WTC11 (cell line): ENCODE data around the gene ARHGAP30. TPM values are rescaled to one million over a fixed set of nuclear protein-coding genes. Genes with fewer than 3 reads are reported as not detected.

Experiments
- ATAC-seq: fragments of 200-7000 bp; cut with Tn5 transposase; 2 replicates; pipeline ENCODE4 v1.10.0; 2021; ENCODE audit warnings: mild to moderate bottlenecking, moderate library complexity
- CTCF ChIA-PET: fragments of 300-600 bp; sonication (Branson Sonifier 250); formaldehyde crosslinking; loops from one replicate; lab custom pipeline; 2021; ENCODE audit warnings: antibody characterized with exemption; lab: Charles Lee
- POLR2A ChIA-PET: fragments of 350-600 bp; sonication (Branson Sonifier 250); formaldehyde crosslinking; loops from one replicate; lab custom pipeline; 2021; ENCODE audit warnings: antibody characterized with exemption; lab: Charles Lee
- DNase-seq: peaks from one replicate; pipeline ENCODE4 v3.0.0; 2021; ENCODE audit warnings: low spot score
- H3K27ac Mint-ChIP-seq: 2 replicates; pipeline ENCODE4 v1.8.0; 2021; ENCODE audit warnings: mixed read lengths
- H3K27me3 Mint-ChIP-seq: 2 replicates; pipeline ENCODE4 v1.8.0; 2021; ENCODE audit warnings: low read depth, mild to moderate bottlenecking, moderate library complexity, mixed read lengths
- H3K36me3 Mint-ChIP-seq: 2 replicates; pipeline ENCODE4 v1.8.0; 2021; ENCODE audit warnings: mixed read lengths
- H3K4me1 Mint-ChIP-seq: 2 replicates; pipeline ENCODE4 v1.8.0; 2022; ENCODE audit warnings: mixed read lengths
- H3K4me3 Mint-ChIP-seq: 2 replicates; pipeline ENCODE4 v1.8.0; 2021; ENCODE audit warnings: mild to moderate bottlenecking, moderate library complexity, mixed read lengths
- H3K9me3 Mint-ChIP-seq: 2 replicates; pipeline ENCODE4 v1.8.0; 2021; ENCODE audit warnings: mixed read lengths
- ARID4B ChIP-seq: sonication (generic); formaldehyde crosslinking; IDR thresholded peaks from 2 replicates; pipeline ENCODE4 v1.8.0; 2023; ENCODE audit warnings: missing genetic modification reagents, mild to moderate bottlenecking, borderline replicate concordance
- ATF1 ChIP-seq: sonication (generic); formaldehyde crosslinking; IDR thresholded peaks from 2 replicates; pipeline ENCODE4 v1.8.1; 2023; ENCODE audit warnings: mild to moderate bottlenecking, moderate library complexity, missing genetic modification reagents
- CBFB ChIP-seq: sonication (generic); formaldehyde crosslinking; IDR thresholded peaks from 2 replicates; pipeline ENCODE4 v1.8.1; 2022; ENCODE audit warnings: mild to moderate bottlenecking, low read depth, missing genetic modification reagents
- CREB1 ChIP-seq: sonication (generic); formaldehyde crosslinking; IDR thresholded peaks from 2 replicates; pipeline ENCODE4 v1.8.0; 2023; ENCODE audit warnings: mild to moderate bottlenecking, missing genetic modification reagents
- CTCF ChIP-seq: fragments of 200-600 bp; IDR thresholded peaks from 2 replicates; pipeline ENCODE4 v1.8.0; 2022; ENCODE audit warnings: antibody characterized with exemption
- ELF4 ChIP-seq: sonication (generic); formaldehyde crosslinking; IDR thresholded peaks from 2 replicates; pipeline ENCODE4 v1.8.1; 2022; ENCODE audit warnings: low read depth, mild to moderate bottlenecking, moderate library complexity, missing genetic modification reagents
- EMX1 ChIP-seq: fragments of 250-450 bp; sonication (Bioruptor Pico); IDR thresholded peaks from 2 replicates; pipeline ENCODE4 v1.8.0; 2021; ENCODE audit warnings: mild to moderate bottlenecking
- FOXJ3 ChIP-seq: sonication (generic); formaldehyde crosslinking; IDR thresholded peaks from 2 replicates; pipeline ENCODE4 v1.9.0; 2021; ENCODE audit warnings: missing genetic modification reagents, mild to moderate bottlenecking, borderline replicate concordance
- FOXK1 ChIP-seq: sonication (generic); formaldehyde crosslinking; IDR thresholded peaks from 2 replicates; pipeline ENCODE4 v1.8.0; 2022; ENCODE audit warnings: mild to moderate bottlenecking, moderate library complexity, missing genetic modification reagents
- IRF1 ChIP-seq: sonication (generic); formaldehyde crosslinking; IDR thresholded peaks from 2 replicates; pipeline ENCODE4 v1.8.0; 2023; ENCODE audit warnings: missing genetic modification reagents
- KAT7 ChIP-seq: sonication (generic); formaldehyde crosslinking; IDR thresholded peaks from 2 replicates; pipeline ENCODE4 v1.8.1; 2023; ENCODE audit warnings: missing genetic modification reagents, mild to moderate bottlenecking, borderline replicate concordance
- MLX ChIP-seq: sonication (generic); formaldehyde crosslinking; IDR thresholded peaks from 2 replicates; pipeline ENCODE4 v1.8.1; 2023; ENCODE audit warnings: mild to moderate bottlenecking, missing genetic modification reagents, moderate library complexity
- MXD4 ChIP-seq: fragments of 250-450 bp; sonication (Bioruptor Pico); IDR thresholded peaks from 2 replicates; pipeline ENCODE4 v1.8.0; 2021; ENCODE audit warnings: mild to moderate bottlenecking, moderate library complexity, borderline replicate concordance
- PREB ChIP-seq: sonication (generic); formaldehyde crosslinking; IDR thresholded peaks from 2 replicates; pipeline ENCODE4 v1.8.1; 2022; ENCODE audit warnings: mild to moderate bottlenecking, missing genetic modification reagents, moderate library complexity, borderline replicate concordance
- PRRX2 ChIP-seq: fragments of 250-450 bp; sonication (Bioruptor Pico); IDR thresholded peaks from 2 replicates; pipeline ENCODE4 v1.8.0; 2021; ENCODE audit warnings: mild to moderate bottlenecking
- SMAD3 ChIP-seq: sonication (generic); formaldehyde crosslinking; IDR thresholded peaks from 2 replicates; pipeline ENCODE4 v1.8.0; 2022; ENCODE audit warnings: missing genetic modification reagents, mild to moderate bottlenecking, borderline replicate concordance
- TEAD1 ChIP-seq: sonication (generic); formaldehyde crosslinking; IDR thresholded peaks from 2 replicates; pipeline ENCODE4 v1.8.0; 2022; ENCODE audit warnings: mild to moderate bottlenecking, missing genetic modification reagents
- ZNF281 ChIP-seq: sonication (generic); formaldehyde crosslinking; IDR thresholded peaks from 2 replicates; pipeline ENCODE4 v1.8.0; 2023; ENCODE audit warnings: mild to moderate bottlenecking, missing genetic modification reagents
- ZNF317 ChIP-seq: sonication (generic); formaldehyde crosslinking; IDR thresholded peaks from 2 replicates; pipeline ENCODE4 v1.8.1; 2023; ENCODE audit warnings: low read depth, mild to moderate bottlenecking, moderate library complexity, missing genetic modification reagents, borderline replicate concordance
- total RNA-seq: library from RNA; stranded (reverse); gene quantifications from 3 replicates; pipeline ENCODE4 v1.2.3, GENCODE V29; 2021

The ARHGAP30 gene
- total RNA-seq, 1 experiment from 2014 or later, result 0.52 TPM

GRCh38 chr1:161098210-161099068, 28.7 kb upstream of the ARHGAP30 start, which contains the start of gene KLHDC9 (continued):
- TF ChIP-seq ELF4 (CRISPR knock-in tag), result no peak; the same call in 1 of the 2 replicates
- TF ChIP-seq ATF1 (CRISPR knock-in tag), result 0 out of 2 replicates have a peak, but pooled peaks have one; percentile 53
- TF ChIP-seq TEAD1 (CRISPR knock-in tag), result no peak
- no peak for TF ChIP-seq CREB1 (CRISPR knock-in tag)
- no peak for TF ChIP-seq CTCF
- no peak for TF ChIP-seq IRF1 (CRISPR knock-in tag)

- H3K4me3 Mint-ChIP-seq, result no peak overlapping the region
- DNase-seq (no peak), ATAC-seq (no peak)
- peaks cover 9% of the 10 kb centered on the region for H3K36me3 Mint-ChIP-seq
- peaks cover 6% of the 10 kb centered on the region for H3K4me1 Mint-ChIP-seq
- H3K27me3 Mint-ChIP-seq, result peaks cover 6% of the 10 kb centered on the region; the same call in 1 of the 2 replicates
- ChIA-PET CTCF (interaction anchor here (1.4 to 8.2 kb wide), 10 partner anchors 11 to 316 kb away, joined by 3 to 109 read pairs (median 14); partner anchors contain the start of genes ARHGAP30 and ITLN2), POLR2A (interaction anchor here (1.6 kb wide), 1 partner anchor 51 kb away, joined by 9 read pairs; the partner anchor contains the start of gene USF1)
- no peak overlapping the region for H3K27ac Mint-ChIP-seq
- no peaks in the 10 kb centered on the region for H3K9me3 Mint-ChIP-seq
- TF ChIP-seq FOXJ3 (no peak), CBFB (CRISPR knock-in tag) (no peak), TEAD1 (CRISPR knock-in tag) (no peak), PRRX2 (CRISPR knock-in tag) (no peak), KAT7 (CRISPR knock-in tag) (no peak), CTCF (no peak), FOXK1 (CRISPR knock-in tag) (no peak), ZNF281 (no peak), ARID4B (CRISPR knock-in tag) (no peak), EMX1 (CRISPR knock-in tag) (no peak), MXD4 (CRISPR knock-in tag) (no peak), SMAD3 (CRISPR knock-in tag) (no peak), PREB (CRISPR knock-in tag) (no peak), MLX (CRISPR knock-in tag) (no peak), ZNF317 (CRISPR knock-in tag) (no peak)
These were observed 26.8 kb upstream of the ARHGAP30 start for GRCh38 chr1:161096530-161096929.
